Measurements from ENCODE around the gene ZNF202. TPM values are rescaled to one million over a fixed set of nuclear protein-coding genes. Genes with fewer than 3 reads are reported as not detected.

The ZNF202 gene
- total RNA-seq, 1 experiment from 2014 or later, result 7.4 TPM

DNA sequence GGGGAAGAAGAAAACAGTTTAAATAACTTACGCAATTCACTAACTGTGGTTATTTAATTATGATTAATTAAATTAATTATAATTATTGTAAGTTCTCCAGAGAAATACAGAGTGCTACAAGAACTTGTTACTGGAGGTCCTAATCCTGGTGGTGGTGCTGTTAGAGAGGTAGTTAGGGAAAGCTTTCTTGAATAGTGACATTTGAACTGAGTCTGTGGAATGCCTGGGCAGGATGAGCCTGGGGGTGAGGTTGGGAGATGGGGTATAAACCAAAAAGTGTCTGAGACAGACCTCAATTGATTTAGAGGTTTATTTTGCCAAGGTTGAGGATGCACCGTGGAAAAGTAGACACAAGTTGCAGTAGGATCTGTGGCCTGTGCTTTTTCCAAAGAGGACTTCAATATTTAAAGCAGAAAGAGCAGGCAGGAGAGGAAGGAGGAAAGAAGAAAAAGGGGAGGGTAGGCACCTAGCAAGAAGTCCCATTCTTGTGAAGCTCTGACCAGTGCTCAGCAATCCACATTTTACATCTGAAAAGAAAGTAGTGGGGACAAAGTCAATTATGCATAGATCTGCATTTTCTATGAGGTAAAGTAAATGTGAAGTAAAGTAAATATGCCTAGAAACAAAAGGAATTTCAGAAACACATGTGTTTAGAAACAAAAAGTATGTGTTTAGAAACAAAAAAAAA, 4.4 kb upstream of the ZNF202 start:
- no peaks in the 10 kb centered on the region for H3K36me3 ChIP-seq (ENCODE audit: low read depth)
- no peak overlapping the region for H2AFZ ChIP-seq
- no peak overlapping the region for H3K4me2 ChIP-seq
- TF ChIP-seq, protein P1, sequence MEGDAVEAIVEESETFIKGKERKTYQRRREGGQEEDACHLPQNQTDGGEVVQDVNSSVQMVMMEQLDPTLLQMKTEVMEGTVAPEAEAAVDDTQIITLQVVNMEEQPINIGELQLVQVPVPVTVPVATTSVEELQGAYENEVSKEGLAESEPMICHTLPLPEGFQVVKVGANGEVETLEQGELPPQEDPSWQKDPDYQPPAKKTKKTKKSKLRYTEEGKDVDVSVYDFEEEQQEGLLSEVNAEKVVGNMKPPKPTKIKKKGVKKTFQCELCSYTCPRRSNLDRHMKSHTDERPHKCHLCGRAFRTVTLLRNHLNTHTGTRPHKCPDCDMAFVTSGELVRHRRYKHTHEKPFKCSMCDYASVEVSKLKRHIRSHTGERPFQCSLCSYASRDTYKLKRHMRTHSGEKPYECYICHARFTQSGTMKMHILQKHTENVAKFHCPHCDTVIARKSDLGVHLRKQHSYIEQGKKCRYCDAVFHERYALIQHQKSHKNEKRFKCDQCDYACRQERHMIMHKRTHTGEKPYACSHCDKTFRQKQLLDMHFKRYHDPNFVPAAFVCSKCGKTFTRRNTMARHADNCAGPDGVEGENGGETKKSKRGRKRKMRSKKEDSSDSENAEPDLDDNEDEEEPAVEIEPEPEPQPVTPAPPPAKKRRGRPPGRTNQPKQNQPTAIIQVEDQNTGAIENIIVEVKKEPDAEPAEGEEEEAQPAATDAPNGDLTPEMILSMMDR (conservative IDR thresholded peaks at IDR 0.05), result no peak
- no peak for TF ChIP-seq EZH2 (IDR thresholded peaks at IDR 0.05; ENCODE audit: low read depth)
- H3K27me3 ChIP-seq (ENCODE audit: insufficient read depth, low read depth), result 0 out of 2 replicates have a peak, but pooled peaks cover 13% of the 10 kb centered on the region
- intact Hi-C loops (cut with micrococcal nuclease; ENCODE audit: unreplicated experiment), result no loop called here
- ChIA-PET CTCF (no interaction called here), POLR2A (ENCODE audit: unreplicated experiment) (no interaction called here)
- H3K4me1 ChIP-seq (replicated peaks; ENCODE audit: insufficient read depth), result 0 out of 2 replicates have a peak, but pooled peaks cover 4% of the 10 kb centered on the region
- no peak overlapping the region for H3K4me3 ChIP-seq
- no peaks in the 10 kb centered on the region for H3K9me3 ChIP-seq (ENCODE audit: insufficient read depth, low read depth)
- no peaks in the 10 kb centered on the region for H3K9me2 ChIP-seq (ENCODE audit: insufficient read depth)
- no peak overlapping the region for H3K27ac ChIP-seq
- no peaks in the 10 kb centered on the region for H4K20me1 ChIP-seq (ENCODE audit: insufficient read depth)
- peaks cover 2% of the 10 kb centered on the region for H3K79me2 ChIP-seq (ENCODE audit: low read depth)
- DNase-seq, result no peak
- no peaks in the 10 kb centered on the region for H3F3A ChIP-seq (ENCODE audit: insufficient read depth, low read depth)
- no TSS peak for BruUV-seq (replicated peaks)

GRCh38 chr11:123742724-123743120, 1.3 kb upstream of the ZNF202 start:
- intact Hi-C loops (cut with micrococcal nuclease; ENCODE audit: unreplicated experiment), result no loop called here
- H4K20me1 ChIP-seq (ENCODE audit: insufficient read depth), result peaks cover 10% of the 10 kb centered on the region; the same call in 1 of the 2 replicates
- no TSS peak for BruUV-seq (replicated peaks)
- peaks cover 20% of the 10 kb centered on the region for H3K36me3 ChIP-seq (ENCODE audit: low read depth)
- peak overlapping the region; percentile 96; the same call in 1 of the 2 replicates for H2AFZ ChIP-seq
- no peaks in the 10 kb centered on the region for H3K9me3 ChIP-seq (ENCODE audit: insufficient read depth, low read depth)
- H3K4me3 ChIP-seq, result no peak overlapping the region
- CTCF ChIA-PET, result no interaction called here
- no peaks in the 10 kb centered on the region for H3K9me2 ChIP-seq (ENCODE audit: insufficient read depth)
- H3K4me1 ChIP-seq (replicated peaks; ENCODE audit: insufficient read depth), result peaks cover 15% of the 10 kb centered on the region
- H3K27me3 ChIP-seq (ENCODE audit: insufficient read depth, low read depth), result 0 out of 2 replicates have a peak, but pooled peaks cover 4% of the 10 kb centered on the region
- TF ChIP-seq, protein P1 (conservative IDR thresholded peaks at IDR 0.05), result no peak
- no peak for TF ChIP-seq EZH2 (IDR thresholded peaks at IDR 0.05; ENCODE audit: low read depth)
- H3K27ac ChIP-seq, result no peak overlapping the region
- DNase-seq, result no peak
- H3K79me2 ChIP-seq (ENCODE audit: low read depth), result peaks cover 34% of the 10 kb centered on the region
- POLR2A ChIA-PET (ENCODE audit: unreplicated experiment), result no interaction called here
- H3F3A ChIP-seq (ENCODE audit: insufficient read depth, low read depth), result no peaks in the 10 kb centered on the region
- H3K4me2 ChIP-seq, result no peak overlapping the region

DNA sequence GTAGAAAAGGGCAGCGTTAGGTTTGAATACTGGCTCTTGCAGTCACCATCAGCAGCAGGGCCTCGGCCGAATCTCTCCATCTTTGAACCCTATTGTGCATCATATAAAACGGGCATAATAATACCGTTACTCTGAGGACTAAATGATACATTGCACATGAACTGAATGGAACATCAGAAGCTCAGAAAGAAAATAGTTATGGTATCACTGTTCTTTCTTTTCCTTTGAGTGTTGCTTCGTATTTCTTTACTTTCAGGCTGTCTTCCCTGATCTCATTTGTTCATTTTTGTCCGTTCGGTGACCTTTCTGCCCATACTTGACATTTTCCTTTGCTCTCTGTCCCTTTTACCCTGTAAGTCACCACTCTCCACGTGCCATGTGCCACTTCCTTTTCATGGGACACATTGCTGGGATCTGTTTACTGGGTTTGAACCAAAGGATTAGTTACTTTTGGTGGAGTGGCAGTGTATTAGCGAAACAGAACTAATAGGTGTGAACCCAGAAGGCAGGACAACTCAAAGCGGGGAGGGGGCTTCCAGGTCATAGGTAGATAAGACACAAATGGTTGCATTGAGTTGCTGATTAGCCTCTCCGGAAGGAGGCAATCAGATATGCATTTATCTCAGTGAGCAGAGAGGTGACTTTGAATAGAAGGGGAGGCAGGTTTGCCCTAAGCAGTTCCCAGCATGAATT, 717 bp upstream of the ZNF202 start:
- POLR2A ChIA-PET (ENCODE audit: unreplicated experiment), result no interaction called here
- H3K79me2 ChIP-seq (ENCODE audit: low read depth), result peaks cover 36% of the 10 kb centered on the region
- H3K9me2 ChIP-seq (ENCODE audit: insufficient read depth), result no peaks in the 10 kb centered on the region
- CTCF ChIA-PET, result no interaction called here
- H3K4me1 ChIP-seq (replicated peaks; ENCODE audit: insufficient read depth), result peaks cover 15% of the 10 kb centered on the region
- no TSS peak for BruUV-seq (replicated peaks)
- H3K9me3 ChIP-seq (ENCODE audit: insufficient read depth, low read depth), result no peaks in the 10 kb centered on the region
- no peak for TF ChIP-seq EZH2 (IDR thresholded peaks at IDR 0.05; ENCODE audit: low read depth)
- TF ChIP-seq, protein P1 (conservative IDR thresholded peaks at IDR 0.05), result no peak
- H3K36me3 ChIP-seq (ENCODE audit: low read depth), result peaks cover 25% of the 10 kb centered on the region
- H3K27ac ChIP-seq, result no peak overlapping the region
- H4K20me1 ChIP-seq (ENCODE audit: insufficient read depth), result peaks cover 10% of the 10 kb centered on the region; the same call in 1 of the 2 replicates
- peak overlapping the region; percentile 88 for H3K4me2 ChIP-seq
- H2AFZ ChIP-seq, result peak overlapping the region; percentile 96
- no peaks in the 10 kb centered on the region for H3F3A ChIP-seq (ENCODE audit: insufficient read depth, low read depth)
- intact Hi-C loops (cut with micrococcal nuclease; ENCODE audit: unreplicated experiment), result no loop called here
- H3K4me3 ChIP-seq, result peak overlapping the region; percentile 70
- no peak for DNase-seq
- H3K27me3 ChIP-seq (ENCODE audit: insufficient read depth, low read depth), result 0 out of 2 replicates have a peak, but pooled peaks cover 4% of the 10 kb centered on the region
